Neural cell (in vitro differentiated cells): ENCODE measurements around the gene DEUP1. TPM values are rescaled to one million over a fixed set of nuclear protein-coding genes. Genes with fewer than 3 reads are reported as not detected.

Experiments
- H2AFZ ChIP-seq: fragments of 200-600, 300-800 bp; sonication (generic), shearing (Covaris generic); 2 replicates; pipeline ENCODE4 v1.6.0; 2014; ENCODE audit warnings: low read depth, mild to moderate bottlenecking, antibody characterized with exemption, low read length, moderate library complexity
- H3F3A ChIP-seq: fragments of 200-600 bp; shearing (Covaris generic); 2 replicates; pipeline ENCODE4 v1.6.1; 2016; ENCODE audit warnings: mild to moderate bottlenecking, moderate library complexity, mixed read lengths, antibody characterized with exemption, low read length; ENCODE audit not compliant: insufficient read depth, poor library complexity, severe bottlenecking
- H3K27ac ChIP-seq: fragments of 200-600, 300-800 bp; sonication (generic), shearing (Covaris generic); 2 replicates; pipeline ENCODE4 v1.5.1; 2014; ENCODE audit warnings: mild to moderate bottlenecking, low read length, moderate library complexity
- H3K27me3 ChIP-seq: fragments of 300-800, 200-600 bp; sonication (generic), shearing (Covaris generic); 2 replicates; pipeline ENCODE4 v1.6.0; 2014; ENCODE audit warnings: mild to moderate bottlenecking, low read depth, low read length, moderate library complexity; ENCODE audit not compliant: insufficient read depth
- H3K36me3 ChIP-seq: fragments of 300-800, 200-600 bp; sonication (generic), shearing (Covaris generic); 2 replicates; pipeline ENCODE4 v1.5.1; 2014; ENCODE audit warnings: mild to moderate bottlenecking, antibody characterized with exemption, low read length, moderate library complexity; ENCODE audit not compliant: insufficient read depth
- H3K4me2 ChIP-seq: fragments of 300-800, 200-600 bp; sonication (generic), shearing (Covaris generic); 2 replicates; pipeline ENCODE4 v1.6.0; 2014; ENCODE audit warnings: mild to moderate bottlenecking, low read length
- H3K4me3 ChIP-seq: fragments of 300-800, 200-600 bp; sonication (generic), shearing (Covaris generic); 2 replicates; pipeline ENCODE4 v1.5.1; 2014; ENCODE audit warnings: mild to moderate bottlenecking, low read length, moderate library complexity
- H3K79me2 ChIP-seq: fragments of 200-600 bp; shearing (Covaris generic); replicated peaks from 2 replicates; pipeline ENCODE4 v1.6.0; 2014; ENCODE audit warnings: mild to moderate bottlenecking, low read length, moderate library complexity; ENCODE audit not compliant: insufficient read depth
- H3K9ac ChIP-seq: fragments of 300-800, 200-600 bp; sonication (generic), shearing (Covaris generic); 2 replicates; pipeline ENCODE4 v1.6.1; 2016; ENCODE audit warnings: mild to moderate bottlenecking, low read length, mixed read lengths
- H3K9me2 ChIP-seq: fragments of 200-600 bp; shearing (Covaris generic); 2 replicates; pipeline ENCODE4 v1.6.1; 2016; ENCODE audit warnings: mild to moderate bottlenecking, low read length, mixed read lengths; ENCODE audit not compliant: insufficient read depth
- H3K9me3 ChIP-seq: fragments of 200-600, 300-800 bp; sonication (generic), shearing (Covaris generic); 2 replicates; pipeline ENCODE4 v1.6.1; 2016; ENCODE audit warnings: mild to moderate bottlenecking, mixed run types, low read length, moderate library complexity, mixed read lengths
- H4K20me1 ChIP-seq: fragments of 200-600 bp; shearing (Covaris generic); 2 replicates; pipeline ENCODE4 v1.6.1; 2016; ENCODE audit warnings: mild to moderate bottlenecking, mixed run types; ENCODE audit not compliant: insufficient read depth
- EP300 ChIP-seq: fragments of 450-650 bp; conservative IDR thresholded peaks from 2 replicates; pipeline ENCODE4 v1.6.1; 2014; ENCODE audit warnings: antibody characterized with exemption, mild to moderate bottlenecking, moderate library complexity; ENCODE audit not compliant: poor library complexity, severe bottlenecking
- EZH2 ChIP-seq: fragments of 200-600, 300-800 bp; shearing (Covaris generic), sonication (generic); IDR thresholded peaks from 2 replicates; pipeline ENCODE4 v1.6.1; 2014; ENCODE audit warnings: antibody characterized with exemption, low read length, borderline replicate concordance, mild to moderate bottlenecking; ENCODE audit not compliant: insufficient read depth, poor library complexity, severe bottlenecking
- MXI1 ChIP-seq: fragments of 450-650 bp; conservative IDR thresholded peaks from 2 replicates; pipeline ENCODE4 v1.6.1; 2014; ENCODE audit warnings: antibody characterized with exemption, mild to moderate bottlenecking; ENCODE audit not compliant: poor library complexity, severe bottlenecking
- RAD21 ChIP-seq: fragments of 450-650 bp; conservative IDR thresholded peaks from 2 replicates; pipeline ENCODE4 v1.6.1; 2014; ENCODE audit warnings: antibody characterized with exemption, mild to moderate bottlenecking, moderate library complexity
- SMC3 ChIP-seq: fragments of 450-650 bp; conservative IDR thresholded peaks from 2 replicates; pipeline ENCODE4 v1.6.1; 2014; ENCODE audit warnings: antibody characterized with exemption, mild to moderate bottlenecking, moderate library complexity; ENCODE audit not compliant: poor library complexity
- TAF1 ChIP-seq: IDR thresholded peaks from 2 replicates; pipeline ENCODE4 v1.6.1; 2012; ENCODE audit warnings: low read depth
- polyA plus RNA-seq: library from polyadenylated mRNA; depleted of rRNA; stranded (reverse); fragments of >200 nt; gene quantifications from 2 replicates; pipeline ENCODE4 v1.2.3, GENCODE V29; 2014
- TF ChIP-seq, protein P1 (sequence below): IDR thresholded peaks from 2 replicates; pipeline ENCODE4 v1.6.1; 2012; ENCODE audit warnings: borderline replicate concordance
- TF ChIP-seq, protein P2 (sequence below): fragments of 450-650 bp; IDR thresholded peaks from 2 replicates; pipeline ENCODE4 v1.5.1; 2014; ENCODE audit warnings: antibody characterized with exemption, mild to moderate bottlenecking, moderate library complexity; ENCODE audit not compliant: poor library complexity, severe bottlenecking

Gene DEUP1
- polyA plus RNA-seq, 1 donor from 2014 or later: 0.46 TPM

DNA sequence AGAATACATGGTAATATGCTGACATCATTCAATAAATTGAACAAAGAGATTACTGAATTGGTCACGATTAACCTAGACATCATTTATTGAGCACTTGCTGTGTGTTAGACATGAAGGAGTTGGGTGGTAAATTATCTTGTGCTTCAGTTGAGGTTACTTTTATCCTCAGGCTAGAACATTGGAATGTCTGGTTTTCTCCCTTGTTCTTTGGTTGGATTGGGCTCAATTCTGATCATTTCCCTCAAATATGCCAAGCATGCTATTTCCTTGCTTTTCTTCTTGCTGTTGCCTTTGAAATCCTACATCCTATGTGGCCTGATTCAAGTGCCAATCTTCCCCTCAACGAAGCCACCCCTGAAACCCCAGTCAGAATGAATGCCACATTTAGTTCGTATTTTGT lies 65.8 kb downstream of the DEUP1 start:
- H3K27ac ChIP-seq: no peak overlapping the region

DNA sequence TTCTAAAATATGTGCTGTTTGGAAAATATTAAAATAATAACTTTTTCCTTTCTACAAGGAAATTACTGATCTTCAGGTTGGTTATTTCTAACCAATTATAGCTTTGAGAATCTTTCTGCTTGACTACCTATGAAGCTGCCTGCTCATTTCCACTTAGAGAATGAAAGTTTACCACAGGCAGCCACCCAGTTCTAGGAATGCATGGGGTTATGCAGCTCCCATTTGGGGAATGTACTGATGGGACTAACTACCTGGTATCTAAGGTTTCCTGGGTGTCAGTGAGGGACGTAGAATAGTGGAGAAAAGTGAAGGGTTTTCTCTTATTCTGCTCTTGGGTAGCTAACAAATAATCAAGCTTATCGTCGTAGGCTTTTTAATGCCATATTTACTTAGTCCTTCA lies 73.4 kb downstream of the DEUP1 start:
- H3K36me3 ChIP-seq: no peaks in the 10 kb centered on the region

More for the DNA sequence above, 65.8 kb downstream of the DEUP1 start:
- no peaks in the 10 kb centered on the region for H3K9me2 ChIP-seq
- no peaks in the 10 kb centered on the region for H3K27me3 ChIP-seq
- H3K4me2 ChIP-seq: no peak overlapping the region
- H3F3A ChIP-seq: no peaks in the 10 kb centered on the region
- no peaks in the 10 kb centered on the region for H3K9me3 ChIP-seq
- H4K20me1 ChIP-seq: no peaks in the 10 kb centered on the region
- H3K79me2 ChIP-seq: no peaks in the 10 kb centered on the region
- H3K9ac ChIP-seq: no peak overlapping the region
- TF ChIP-seq MXI1 (no peak), TAF1 (no peak)
- no peak overlapping the region for H3K4me3 ChIP-seq
- H3K36me3 ChIP-seq: no peaks in the 10 kb centered on the region
- no peak overlapping the region for H2AFZ ChIP-seq

More for the DNA sequence above, 73.4 kb downstream of the DEUP1 start:
- Histone ChIP-seq H2AFZ (no peak overlapping the region), H3K27me3 (no peaks in the 10 kb centered on the region), H3K9me3 (no peaks in the 10 kb centered on the region), H3F3A (no peaks in the 10 kb centered on the region), H4K20me1 (no peaks in the 10 kb centered on the region), H3K4me2 (no peak overlapping the region), H3K27ac (no peak overlapping the region), H3K9me2 (no peaks in the 10 kb centered on the region), H3K79me2 (no peaks in the 10 kb centered on the region), H3K4me3 (no peak overlapping the region), H3K9ac (no peak overlapping the region)
- TF ChIP-seq RAD21 (no peak), EP300 (no peak), SMC3 (no peak), TAF1 (no peak), EZH2 (no peak), MXI1 (no peak)
- TF ChIP-seq, protein P1, sequence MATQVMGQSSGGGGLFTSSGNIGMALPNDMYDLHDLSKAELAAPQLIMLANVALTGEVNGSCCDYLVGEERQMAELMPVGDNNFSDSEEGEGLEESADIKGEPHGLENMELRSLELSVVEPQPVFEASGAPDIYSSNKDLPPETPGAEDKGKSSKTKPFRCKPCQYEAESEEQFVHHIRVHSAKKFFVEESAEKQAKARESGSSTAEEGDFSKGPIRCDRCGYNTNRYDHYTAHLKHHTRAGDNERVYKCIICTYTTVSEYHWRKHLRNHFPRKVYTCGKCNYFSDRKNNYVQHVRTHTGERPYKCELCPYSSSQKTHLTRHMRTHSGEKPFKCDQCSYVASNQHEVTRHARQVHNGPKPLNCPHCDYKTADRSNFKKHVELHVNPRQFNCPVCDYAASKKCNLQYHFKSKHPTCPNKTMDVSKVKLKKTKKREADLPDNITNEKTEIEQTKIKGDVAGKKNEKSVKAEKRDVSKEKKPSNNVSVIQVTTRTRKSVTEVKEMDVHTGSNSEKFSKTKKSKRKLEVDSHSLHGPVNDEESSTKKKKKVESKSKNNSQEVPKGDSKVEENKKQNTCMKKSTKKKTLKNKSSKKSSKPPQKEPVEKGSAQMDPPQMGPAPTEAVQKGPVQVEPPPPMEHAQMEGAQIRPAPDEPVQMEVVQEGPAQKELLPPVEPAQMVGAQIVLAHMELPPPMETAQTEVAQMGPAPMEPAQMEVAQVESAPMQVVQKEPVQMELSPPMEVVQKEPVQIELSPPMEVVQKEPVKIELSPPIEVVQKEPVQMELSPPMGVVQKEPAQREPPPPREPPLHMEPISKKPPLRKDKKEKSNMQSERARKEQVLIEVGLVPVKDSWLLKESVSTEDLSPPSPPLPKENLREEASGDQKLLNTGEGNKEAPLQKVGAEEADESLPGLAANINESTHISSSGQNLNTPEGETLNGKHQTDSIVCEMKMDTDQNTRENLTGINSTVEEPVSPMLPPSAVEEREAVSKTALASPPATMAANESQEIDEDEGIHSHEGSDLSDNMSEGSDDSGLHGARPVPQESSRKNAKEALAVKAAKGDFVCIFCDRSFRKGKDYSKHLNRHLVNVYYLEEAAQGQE: no peak
- TF ChIP-seq, protein P2, sequence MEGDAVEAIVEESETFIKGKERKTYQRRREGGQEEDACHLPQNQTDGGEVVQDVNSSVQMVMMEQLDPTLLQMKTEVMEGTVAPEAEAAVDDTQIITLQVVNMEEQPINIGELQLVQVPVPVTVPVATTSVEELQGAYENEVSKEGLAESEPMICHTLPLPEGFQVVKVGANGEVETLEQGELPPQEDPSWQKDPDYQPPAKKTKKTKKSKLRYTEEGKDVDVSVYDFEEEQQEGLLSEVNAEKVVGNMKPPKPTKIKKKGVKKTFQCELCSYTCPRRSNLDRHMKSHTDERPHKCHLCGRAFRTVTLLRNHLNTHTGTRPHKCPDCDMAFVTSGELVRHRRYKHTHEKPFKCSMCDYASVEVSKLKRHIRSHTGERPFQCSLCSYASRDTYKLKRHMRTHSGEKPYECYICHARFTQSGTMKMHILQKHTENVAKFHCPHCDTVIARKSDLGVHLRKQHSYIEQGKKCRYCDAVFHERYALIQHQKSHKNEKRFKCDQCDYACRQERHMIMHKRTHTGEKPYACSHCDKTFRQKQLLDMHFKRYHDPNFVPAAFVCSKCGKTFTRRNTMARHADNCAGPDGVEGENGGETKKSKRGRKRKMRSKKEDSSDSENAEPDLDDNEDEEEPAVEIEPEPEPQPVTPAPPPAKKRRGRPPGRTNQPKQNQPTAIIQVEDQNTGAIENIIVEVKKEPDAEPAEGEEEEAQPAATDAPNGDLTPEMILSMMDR: no peak
